GM19239 (cell line): Measurements from ENCODE around the gene DNAJB6.

Source experiments
- DNase-seq: peaks from one replicate; pipeline ENCODE4 v3.0.0; 2011; ENCODE audit warnings: low spot score; ENCODE audit not compliant: insufficient read length
- FAIRE-seq: peaks from 2 replicates; lab custom pipeline; 2011; peaks lifted over from hg19 to GRCh38; lab: Jason Lieb, UNC

Gene DNAJB6

DNA sequence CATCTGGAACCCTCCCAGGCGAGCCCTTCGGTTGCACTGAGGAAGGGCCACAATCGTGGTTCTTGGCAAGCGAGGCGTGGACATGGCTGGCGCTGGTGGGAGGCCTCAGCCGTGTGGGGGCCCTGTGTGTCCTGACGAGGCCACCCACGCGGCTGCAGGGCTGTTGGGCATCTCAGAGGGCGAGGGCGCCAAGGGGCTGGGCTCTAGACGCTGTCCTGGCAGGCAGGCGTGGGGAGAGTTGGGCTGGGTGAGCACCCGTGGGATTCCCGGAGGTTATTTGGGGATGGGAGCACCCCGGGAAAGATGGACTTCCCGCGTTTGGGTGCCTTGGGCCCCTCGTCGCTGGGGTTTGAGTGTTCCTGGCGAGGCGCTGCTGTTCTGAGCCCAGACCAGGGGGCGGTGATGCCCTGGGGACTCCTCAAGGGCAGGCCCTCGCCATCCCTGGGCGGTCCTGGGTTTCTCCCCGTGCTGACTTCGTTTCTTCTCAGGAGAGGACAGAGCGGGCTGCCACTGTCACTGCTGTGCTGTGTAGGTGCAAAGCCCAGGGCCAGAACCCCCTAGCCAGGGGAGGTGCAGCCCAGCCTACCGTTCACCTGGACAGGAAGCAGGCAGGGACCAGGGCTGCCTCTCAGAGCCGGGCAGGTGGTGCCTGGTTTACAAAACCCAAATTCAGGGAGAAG, 87.2 kb downstream of the DNAJB6 start:
- FAIRE-seq (no peak), DNase-seq (no peak)

DNA sequence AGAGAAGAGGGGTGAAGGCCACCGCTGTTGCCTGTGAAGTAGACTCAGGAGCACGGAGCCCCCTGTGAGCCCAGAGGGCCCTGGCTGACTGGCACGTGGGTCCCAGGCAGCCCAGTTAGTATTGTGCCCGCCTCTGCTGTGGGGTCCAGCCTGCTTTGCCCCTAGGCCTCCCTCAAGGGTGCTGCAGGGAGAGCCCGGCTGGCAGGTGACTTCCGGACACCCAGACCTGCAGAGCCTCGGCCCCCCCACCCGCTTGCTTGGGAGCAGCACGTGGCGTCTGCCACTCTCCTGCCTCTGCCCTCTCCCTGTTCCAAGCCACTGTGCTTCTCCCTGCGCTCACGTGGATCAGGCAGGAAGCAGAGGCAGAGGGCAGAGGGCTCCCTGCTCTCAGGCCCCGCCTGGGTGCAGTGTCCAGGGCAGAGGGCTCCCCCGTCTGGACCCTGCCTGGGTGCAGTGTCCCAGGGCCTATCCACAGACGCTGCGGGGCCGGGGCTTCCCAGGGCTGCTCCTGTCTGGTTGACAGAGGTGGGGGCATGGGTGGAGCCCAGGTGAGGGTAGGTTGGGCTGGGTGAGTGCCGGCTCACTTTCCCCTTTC, 88.4 kb downstream of the DNAJB6 start:
- FAIRE-seq = no peak
- DNase-seq = no peak

DNA sequence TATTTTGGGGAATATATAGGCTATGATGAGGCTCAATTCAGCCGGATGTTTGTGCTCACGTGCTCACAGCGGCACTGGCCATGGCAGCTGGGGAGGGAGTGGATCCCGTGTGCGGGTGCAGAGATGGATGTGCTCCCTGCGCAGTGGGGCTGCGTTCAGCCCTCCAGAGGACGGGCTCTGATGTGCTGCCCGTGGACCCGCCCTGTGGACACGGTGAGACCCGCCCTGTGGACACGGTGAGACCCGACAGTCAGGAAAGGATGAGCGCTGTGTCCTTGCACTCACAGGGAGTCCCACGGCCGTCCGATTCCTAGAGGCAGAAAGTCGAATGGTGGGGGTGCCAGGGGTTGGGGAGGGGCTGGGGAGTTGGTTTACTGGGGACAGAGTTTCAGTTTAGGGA, 89.0 kb downstream of the DNAJB6 start:
- DNase-seq (no peak), FAIRE-seq (no peak)

DNA sequence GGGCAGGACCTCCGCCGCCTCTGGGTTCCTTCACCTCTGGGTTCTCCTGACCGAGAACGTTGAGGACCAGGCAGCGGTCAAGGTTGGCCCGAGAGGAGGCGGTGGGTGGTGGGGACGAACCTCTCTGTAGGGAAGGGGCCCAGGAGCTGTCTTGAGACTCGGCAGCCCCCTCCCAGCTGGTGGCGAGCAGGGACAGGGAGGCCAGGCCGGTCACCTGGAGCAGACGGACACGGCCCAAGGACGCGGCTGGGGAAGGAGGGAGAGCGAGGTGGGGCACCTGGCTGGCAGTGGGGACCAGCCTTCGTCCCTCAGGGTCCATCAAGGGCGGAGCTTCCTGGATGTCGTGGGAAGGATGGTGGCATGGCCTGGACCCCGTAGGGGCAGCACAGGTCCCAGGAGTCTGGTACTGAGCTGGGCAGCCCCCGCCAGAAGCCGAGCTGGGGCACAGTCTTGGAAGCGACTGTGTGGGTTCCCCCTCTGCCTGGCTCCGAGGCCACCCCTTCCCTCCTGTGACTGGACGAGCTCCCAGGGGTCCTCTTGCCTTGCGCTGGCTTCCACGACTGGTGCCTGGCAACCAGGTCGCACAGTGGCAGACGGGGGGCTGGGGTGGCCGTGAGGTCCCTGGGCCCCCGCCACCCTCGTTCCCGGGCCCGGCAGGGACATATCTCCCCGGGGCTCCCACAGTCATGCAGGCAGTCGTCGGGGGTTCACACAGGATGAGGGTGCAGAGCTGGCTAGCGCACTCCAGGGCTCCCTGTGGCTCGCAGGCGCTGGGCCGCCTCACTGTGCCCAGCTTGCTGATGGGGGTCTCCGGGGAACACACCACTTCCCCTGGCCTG, 89.9 kb downstream of the DNAJB6 start:
- no peak for FAIRE-seq

DNA sequence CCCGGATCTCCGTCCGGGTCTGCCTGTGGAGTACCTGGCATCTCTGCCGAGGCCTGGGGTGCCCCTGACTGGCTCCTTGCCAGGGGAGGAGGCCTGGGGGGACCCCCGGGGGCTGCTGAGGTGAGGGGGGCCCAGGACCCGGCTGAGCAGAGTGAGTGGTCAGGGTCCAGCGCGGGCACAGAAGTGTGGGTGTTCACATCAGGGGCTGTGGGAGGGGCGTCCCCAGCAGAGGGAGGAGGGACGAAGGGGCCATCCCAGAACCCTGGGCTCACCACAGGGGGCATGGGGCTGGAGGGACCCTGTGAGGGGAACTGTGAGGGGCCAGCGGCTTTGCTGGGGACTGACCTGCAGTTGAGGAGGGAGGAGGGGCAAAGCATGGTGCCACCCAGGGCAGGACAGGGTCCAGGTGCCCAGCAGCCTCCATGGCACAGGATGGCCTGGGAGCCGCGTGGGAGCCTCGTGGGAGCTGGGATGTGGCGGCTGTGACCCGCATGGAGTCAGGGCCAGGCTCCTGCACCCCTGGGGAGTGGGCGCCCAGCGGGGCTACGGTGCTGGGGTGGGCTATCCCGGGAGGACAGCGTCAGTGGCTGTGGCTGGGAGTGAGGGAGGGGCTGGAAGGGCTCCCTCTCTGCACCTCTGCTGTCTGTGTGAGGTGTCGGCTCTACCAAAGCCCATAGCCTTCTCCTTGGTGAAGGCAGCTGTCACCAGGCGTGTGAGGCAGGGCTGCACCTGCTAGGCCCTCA, 91.2 kb downstream of the DNAJB6 start:
- no peak for DNase-seq

More for the DNA sequence above, 89.9 kb downstream of the DNAJB6 start:
- DNase-seq = no peak

DNA sequence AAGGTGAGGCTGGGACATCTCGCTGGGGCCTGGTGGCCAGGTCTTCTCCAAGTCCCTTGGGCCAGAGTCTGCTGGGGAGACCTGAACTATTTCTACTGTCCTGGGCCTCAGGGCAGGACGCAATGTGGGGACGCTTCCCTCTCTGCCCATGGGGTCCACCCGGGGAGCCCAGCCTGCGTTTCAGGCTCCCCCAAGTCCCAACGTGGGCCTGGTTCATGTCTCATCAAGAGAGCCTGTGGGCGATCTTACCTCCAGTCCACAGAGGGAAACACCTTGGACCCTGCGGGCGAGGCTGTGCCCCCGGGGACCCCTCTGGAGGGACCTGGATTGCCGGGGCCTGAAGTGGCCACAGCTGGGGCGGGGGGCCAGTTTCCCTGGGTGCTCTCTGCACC, 91.7 kb downstream of the DNAJB6 start:
- DNase-seq (no peak), FAIRE-seq (no peak)

More for the DNA sequence above, 91.2 kb downstream of the DNAJB6 start:
- FAIRE-seq = no peak

DNA sequence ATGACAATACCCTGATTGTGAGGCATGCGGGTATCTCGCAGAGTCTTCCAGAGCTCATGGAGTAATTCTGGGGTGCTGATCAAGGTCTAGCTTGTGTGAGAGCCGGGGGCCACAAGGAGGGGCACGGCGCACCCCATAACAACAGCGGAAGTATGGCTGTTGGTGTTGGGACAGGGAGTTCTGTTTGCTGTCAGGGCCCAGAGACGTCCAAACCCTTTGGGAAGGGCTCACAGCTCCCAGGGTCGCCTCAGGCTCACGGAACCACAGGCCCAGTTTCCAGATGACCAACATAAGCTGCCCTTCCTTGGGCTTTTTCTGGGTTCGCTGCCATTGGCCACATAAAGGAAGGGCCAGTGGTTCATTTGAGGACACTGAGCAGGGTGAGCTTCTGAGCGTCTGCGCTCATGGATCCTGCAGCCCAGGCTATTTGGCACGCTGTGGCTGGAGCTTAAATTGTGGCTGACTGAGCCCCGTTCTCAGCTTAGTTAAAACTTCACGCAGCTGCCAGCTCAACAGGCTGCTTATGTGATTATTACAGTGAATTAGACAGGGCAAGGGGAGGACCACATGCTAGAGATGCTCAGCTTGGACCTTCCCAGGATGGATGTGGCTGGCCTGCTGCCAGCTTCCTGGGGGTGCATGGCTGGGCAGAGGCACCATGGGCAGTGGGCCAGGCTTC, 92.3 kb downstream of the DNAJB6 start:
- DNase-seq (no peak), FAIRE-seq (no peak)

DNA sequence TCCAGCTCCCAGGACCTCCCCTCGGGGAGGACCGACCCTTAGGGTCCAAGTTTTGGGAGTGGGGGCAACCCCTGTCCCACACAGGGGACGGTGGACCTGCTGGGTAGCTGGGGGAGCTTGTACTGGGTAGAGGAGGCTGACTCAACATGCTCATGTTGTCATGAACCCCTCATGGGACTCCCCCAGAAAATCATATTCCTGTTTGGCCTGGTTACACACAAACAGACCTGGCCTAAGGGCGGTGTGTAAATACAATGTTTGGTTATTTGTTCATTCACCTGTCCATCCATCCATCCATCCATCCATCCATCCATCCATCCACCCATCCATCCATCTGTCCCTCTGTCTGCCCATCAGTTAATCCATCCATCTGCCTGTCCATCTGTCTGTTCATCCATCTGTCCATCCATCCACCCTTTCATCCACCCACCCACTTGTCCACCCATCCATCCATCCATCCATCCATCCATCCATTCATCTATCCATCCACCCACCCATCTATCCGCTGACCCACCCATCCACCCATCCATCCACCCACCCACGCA, 92.9 kb downstream of the DNAJB6 start:
- no peak for DNase-seq
- FAIRE-seq = no peak

DNA sequence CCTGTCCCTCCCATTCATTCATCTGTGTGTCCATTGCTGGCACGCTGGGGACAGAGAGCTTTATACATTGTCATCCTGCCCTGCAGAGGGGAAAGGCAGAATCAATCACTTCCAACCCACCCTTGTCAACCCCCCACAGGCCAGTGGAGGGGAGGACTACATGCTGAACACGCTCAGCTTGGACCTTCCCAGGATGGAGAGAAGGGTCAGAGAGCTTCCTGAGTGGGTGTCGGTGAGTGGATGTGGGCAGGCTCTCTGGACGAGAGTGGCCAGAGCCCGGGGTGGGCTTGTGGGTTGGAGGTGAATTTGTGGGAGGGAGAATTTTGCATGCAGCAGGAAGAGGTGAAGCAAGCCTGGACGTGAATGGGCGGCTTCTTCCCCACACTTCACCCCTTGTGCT, 93.9 kb downstream of the DNAJB6 start:
- DNase-seq = no peak
- no peak for FAIRE-seq

DNA sequence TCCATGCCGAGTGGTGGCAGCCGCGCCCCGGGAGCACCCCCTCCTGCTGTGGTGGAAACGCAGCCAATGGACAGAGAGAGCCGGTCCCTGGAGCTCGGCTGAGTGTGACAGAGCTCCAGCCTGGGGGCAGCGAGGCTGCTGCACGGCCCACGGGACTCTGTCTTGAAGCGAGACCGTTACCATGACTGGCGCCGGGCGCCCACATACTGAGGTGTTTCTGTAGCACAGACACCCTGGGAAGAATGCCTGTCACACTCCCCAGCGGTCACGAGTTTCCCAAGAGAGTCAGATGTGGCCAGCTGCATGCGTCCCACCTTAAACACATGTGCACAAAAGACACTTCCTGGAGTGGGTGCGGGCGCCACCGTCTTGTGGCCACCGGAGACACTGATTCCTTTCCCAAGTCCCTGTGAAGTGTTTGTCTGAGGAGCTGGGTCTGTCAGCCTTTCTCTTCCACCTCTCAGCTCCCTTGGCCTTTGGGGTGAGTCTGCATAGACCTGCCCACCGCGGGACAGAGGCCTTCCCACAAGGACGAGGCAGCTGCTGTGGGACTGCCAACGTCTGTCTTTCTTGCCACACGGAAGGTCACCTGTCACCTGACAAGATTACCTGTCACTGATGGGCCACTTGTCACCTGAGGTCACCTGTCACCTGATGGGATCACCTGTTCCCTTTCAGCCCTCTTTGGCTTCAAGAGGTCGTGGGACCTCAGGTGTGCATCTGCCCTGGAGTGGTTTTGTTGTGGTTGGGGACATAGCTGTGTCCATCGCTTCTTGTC, 94.6 kb downstream of the DNAJB6 start:
- no peak for DNase-seq
- FAIRE-seq = no peak

DNA sequence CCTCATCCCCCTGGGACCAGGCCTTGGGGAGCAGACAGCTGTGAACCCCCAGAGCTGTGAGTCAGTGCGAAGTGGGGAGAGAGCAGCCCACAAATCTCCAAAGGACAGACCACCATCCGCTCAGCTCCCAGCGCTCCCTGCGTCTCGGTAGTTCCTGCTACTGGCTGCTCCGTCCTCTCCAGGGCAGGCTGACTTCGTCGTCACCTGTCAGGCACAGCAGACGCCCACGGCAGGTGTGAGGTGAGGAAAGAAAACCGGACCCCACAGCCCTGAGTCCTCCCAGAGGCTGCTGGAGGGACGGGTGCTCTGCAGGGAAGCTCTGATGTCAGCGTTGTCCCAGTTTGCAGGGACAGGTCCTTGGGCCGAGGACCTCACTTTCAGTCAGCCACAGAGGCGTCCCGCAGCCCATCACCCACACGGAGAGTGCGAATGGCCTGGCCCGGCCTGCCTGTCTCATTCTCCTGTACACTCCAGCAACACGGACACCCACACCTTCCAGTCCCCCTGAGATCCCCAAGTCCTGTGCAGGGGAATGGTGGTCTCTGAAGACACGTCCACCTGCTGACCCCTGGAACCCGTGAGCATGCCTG, 95.2 kb downstream of the DNAJB6 start:
- no peak for DNase-seq

DNA sequence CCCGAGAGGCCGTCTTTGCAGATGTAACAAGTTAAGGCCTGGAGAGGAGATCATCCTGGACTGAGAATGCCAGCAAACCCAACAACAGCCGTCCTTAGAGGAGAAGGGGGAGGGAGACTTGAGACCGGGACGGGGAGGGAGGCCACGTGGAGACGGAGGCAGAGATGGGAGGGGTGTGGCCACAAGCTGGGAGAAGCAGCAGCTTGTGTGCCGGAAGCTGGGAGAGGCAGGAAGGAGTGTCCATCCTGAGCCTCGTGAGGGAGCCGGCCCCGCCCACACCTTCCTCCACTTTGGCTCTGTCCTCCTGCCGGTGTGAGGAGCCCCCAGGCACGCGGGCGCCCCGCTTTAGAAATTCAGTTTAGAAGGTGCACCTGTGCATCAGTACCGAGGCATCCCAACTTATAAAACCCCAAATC, 95.7 kb downstream of the DNAJB6 start:
- DNase-seq = no peak
- FAIRE-seq = no peak

More for the DNA sequence above, 95.2 kb downstream of the DNAJB6 start:
- FAIRE-seq = no peak

DNA sequence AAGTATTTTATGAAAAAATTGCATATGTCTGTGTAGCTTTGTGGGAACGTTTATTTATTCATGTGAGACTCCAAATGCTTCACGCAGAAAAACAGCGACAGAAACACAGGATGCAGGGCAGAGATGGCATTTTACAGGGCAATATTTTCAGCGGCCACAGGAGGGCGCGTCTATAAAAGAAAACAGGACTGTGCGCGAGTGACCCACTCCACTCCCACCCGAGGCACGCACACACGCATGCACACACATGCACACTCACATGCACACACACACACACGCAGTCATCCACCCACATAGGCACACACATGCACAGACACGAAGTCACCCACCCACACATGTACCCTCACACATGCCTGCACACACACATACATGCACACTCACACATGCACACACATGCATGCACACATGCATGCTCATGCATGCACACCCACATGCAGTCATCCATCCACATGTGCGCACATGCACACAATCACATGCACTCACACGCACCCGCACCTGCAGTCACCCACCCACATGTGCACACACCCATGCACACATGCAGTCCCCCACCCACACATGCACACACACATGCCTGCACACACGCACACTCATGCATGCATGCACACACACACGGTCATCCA, 96.3 kb downstream of the DNAJB6 start:
- FAIRE-seq (peak; percentile 45), DNase-seq (peak; percentile 55)

DNA sequence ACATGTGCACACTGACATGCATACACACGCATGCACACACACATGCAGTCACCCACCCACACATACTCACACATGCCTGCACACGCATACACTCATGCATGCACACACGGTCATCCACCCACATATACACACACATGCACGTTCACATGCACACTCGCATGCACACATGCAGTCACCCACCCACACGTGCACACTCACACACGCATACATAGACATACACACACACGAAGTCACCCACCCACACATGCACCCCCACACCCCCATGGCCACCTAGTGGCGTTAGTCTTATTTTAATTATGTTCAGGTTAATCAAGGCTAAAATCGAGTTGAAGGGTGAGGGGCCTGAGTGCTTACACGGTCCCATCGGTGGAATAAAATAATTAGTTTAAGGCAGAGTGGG, 96.8 kb downstream of the DNAJB6 start:
- no peak for DNase-seq
- FAIRE-seq = no peak

DNA sequence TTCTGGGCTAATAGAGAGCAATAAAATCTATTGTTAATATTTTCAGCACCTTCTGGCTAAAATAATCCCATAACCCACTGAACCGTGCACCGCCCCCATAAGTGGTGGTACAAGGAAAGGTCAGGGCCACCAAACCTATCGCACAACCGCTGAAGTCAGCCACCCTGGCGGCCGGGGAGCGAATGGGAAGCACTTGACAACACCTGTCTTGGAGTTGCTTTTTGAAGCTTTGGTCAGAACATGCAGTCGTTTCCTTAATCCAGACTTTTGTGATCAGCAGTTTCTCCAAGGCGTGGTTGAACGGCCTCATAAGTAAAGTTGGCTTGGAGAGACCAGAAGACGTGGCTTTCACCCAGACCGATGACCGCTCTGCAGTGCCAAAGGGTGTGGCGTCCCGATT, 97.4 kb downstream of the DNAJB6 start:
- FAIRE-seq (no peak), DNase-seq (no peak)

DNA sequence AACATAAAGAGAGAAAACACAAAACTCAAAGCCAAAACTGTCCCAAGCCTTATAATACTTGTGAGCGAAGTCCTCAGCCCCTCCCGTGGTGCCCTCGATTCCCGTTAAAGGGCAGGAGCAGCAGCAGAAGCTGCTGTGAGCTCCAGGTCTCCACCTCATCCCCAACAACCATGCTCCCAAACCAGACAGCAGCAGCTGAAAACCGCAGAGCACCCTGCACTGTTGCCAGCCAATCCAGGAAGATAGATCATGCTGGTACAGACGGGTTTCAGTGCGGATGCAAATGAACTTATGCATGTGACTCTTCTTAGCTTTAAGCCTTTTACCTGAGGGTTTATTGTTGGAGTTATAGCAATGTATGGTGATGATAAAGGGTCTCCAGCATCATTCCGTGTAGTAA, 97.9 kb downstream of the DNAJB6 start:
- no peak for DNase-seq
- no peak for FAIRE-seq

DNA sequence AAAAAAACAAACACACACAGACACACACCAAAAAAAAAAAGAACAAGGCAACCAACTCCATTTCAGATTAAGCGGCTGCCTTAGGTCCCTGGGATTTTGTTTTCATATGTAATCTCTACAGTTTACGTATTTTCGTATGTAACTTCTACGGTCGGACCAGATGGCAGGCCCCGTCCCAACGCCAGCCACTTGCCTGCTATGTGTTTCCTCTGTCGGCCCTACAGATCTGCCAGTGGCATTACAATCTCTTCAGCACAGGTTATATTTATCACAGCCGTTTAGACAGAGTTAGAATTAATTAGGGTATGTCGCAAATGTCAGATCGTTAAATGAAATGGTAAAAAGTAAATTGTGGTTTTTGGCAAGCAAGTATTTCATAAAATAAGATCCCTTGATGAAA, 99.3 kb downstream of the DNAJB6 start:
- DNase-seq (no peak), FAIRE-seq (no peak)

DNA sequence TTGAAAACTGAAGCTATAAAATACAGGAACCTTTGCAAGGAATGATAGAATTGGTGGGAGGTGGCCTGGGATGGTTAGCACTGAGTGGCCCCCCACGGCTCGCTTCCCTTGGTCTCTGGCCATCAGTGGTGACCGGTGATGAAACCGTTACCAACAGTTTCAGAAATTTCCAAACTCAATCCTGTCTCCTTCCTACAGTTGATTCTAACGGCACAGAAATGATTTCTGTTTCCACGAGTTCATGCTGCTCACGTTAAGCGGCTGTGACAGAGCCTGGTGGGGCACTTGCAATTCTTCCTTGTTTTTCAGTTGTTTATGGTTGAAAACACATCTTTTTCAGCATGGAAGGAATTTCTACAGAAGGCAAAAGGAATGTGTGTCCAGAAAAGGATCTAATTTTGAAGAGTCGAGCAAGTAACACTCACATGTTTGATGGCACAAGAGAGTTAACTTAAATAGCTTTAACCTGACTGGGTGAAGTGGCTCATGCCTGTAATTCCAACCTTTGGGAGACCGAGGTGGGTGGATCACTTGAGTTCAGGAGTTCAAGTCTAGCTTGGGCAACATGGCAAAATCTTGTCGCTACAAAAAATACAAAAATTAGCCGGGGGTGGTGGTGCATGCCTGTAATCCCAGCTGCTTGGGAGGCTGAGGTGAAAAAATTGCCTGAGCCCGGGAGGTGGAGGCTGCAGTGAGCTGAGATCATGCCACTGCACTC, 100.1 kb downstream of the DNAJB6 start:
- no peak for DNase-seq
- FAIRE-seq = no peak
